H9 (cell line): Measurements from ENCODE around the gene TUT7. TPM values are rescaled to one million over a fixed set of nuclear protein-coding genes. Genes with fewer than 3 reads are reported as not detected.
A peak's percentile ranks its signal among the peaks of the same experiment; 100 is the strongest.

Experiments
- DNase-seq: peaks from one replicate; pipeline ENCODE4 v3.0.0-alpha.2; 2017
- H2AFZ ChIP-seq: one replicate; pipeline ENCODE4 v1.6.1; 2013; ENCODE audit warnings: mild to moderate bottlenecking, low read length, control low read depth, moderate library complexity
- H2AK5ac ChIP-seq: 2 replicates; pipeline ENCODE4 v1.6.1; 2013; ENCODE audit warnings: low read length, control low read depth, mixed read lengths; ENCODE audit not compliant: insufficient read length
- H2BK120ac ChIP-seq: one replicate; pipeline ENCODE4 v1.6.1; 2013; ENCODE audit warnings: low read depth, mild to moderate bottlenecking, low read length, control low read depth, inconsistent platforms; ENCODE audit not compliant: poor library complexity, severe bottlenecking
- H2BK12ac ChIP-seq: 2 replicates; pipeline ENCODE4 v1.6.1; 2013; ENCODE audit warnings: low read length, control low read depth, mixed read lengths, low read depth; ENCODE audit not compliant: insufficient read length
- H2BK15ac ChIP-seq: 2 replicates; pipeline ENCODE4 v1.6.1; 2013; ENCODE audit warnings: low read depth, low read length, control low read depth
- H2BK20ac ChIP-seq: one replicate; pipeline ENCODE4 v1.6.1; 2013; ENCODE audit warnings: low read depth, mild to moderate bottlenecking, low read length, control low read depth, inconsistent platforms; ENCODE audit not compliant: poor library complexity, severe bottlenecking
- H2BK5ac ChIP-seq: 2 replicates; pipeline ENCODE4 v1.6.1; 2013; ENCODE audit warnings: low read length, control low read depth, mixed read lengths; ENCODE audit not compliant: insufficient read length
- H3K14ac ChIP-seq: 2 replicates; pipeline ENCODE4 v1.6.1; 2013; ENCODE audit warnings: low read length, control low read depth; ENCODE audit not compliant: insufficient read depth
- H3K18ac ChIP-seq: 2 replicates; pipeline ENCODE4 v1.6.1; 2013; ENCODE audit warnings: low read depth, mild to moderate bottlenecking, mixed read lengths, low read length, control low read depth; ENCODE audit not compliant: insufficient read length
- H3K23ac ChIP-seq: 2 replicates; pipeline ENCODE4 v1.6.1; 2013; ENCODE audit warnings: low read length, control low read depth, mixed read lengths, low read depth; ENCODE audit not compliant: insufficient read length
- H3K23me2 ChIP-seq: 2 replicates; pipeline ENCODE4 v1.6.1; 2013; ENCODE audit warnings: low read depth, mild to moderate bottlenecking, mixed read lengths, low read length, control low read depth; ENCODE audit not compliant: insufficient read length, poor library complexity, severe bottlenecking
- H3K27ac ChIP-seq: 2 replicates; pipeline ENCODE4 v1.5.1; 2013; ENCODE audit warnings: low read length, control low read depth, mixed read lengths, low read depth; ENCODE audit not compliant: insufficient read length
- H3K27me3 ChIP-seq: 2 replicates; pipeline ENCODE4 v1.6.1; 2013; ENCODE audit warnings: low read length, control low read depth, inconsistent platforms; ENCODE audit not compliant: insufficient read depth
- H3K4ac ChIP-seq: 2 replicates; pipeline ENCODE4 v1.6.1; 2013; ENCODE audit warnings: low read depth, mild to moderate bottlenecking, control low read depth, inconsistent platforms, low read length, moderate library complexity
- H3K4me1 ChIP-seq: 2 replicates; pipeline ENCODE4 v1.6.1; 2013; ENCODE audit warnings: low read length, control low read depth, inconsistent platforms; ENCODE audit not compliant: insufficient read depth
- H3K4me2 ChIP-seq: 2 replicates; pipeline ENCODE4 v1.6.1; 2013; ENCODE audit warnings: low read length, control low read depth, mixed read lengths; ENCODE audit not compliant: insufficient read length, insufficient read depth
- H3K56ac ChIP-seq: 2 replicates; pipeline ENCODE4 v1.6.1; 2013; ENCODE audit warnings: low read depth, mild to moderate bottlenecking, mixed read lengths, low read length, control low read depth; ENCODE audit not compliant: insufficient read length
- H3K79me1 ChIP-seq: 2 replicates; pipeline ENCODE4 v1.6.1; 2013; ENCODE audit warnings: low read depth, mild to moderate bottlenecking, moderate library complexity, low read length, control low read depth, inconsistent platforms; ENCODE audit not compliant: insufficient read depth, poor library complexity, severe bottlenecking
- H3K79me2 ChIP-seq: 2 replicates; pipeline ENCODE4 v1.6.1; 2013; ENCODE audit warnings: low read length, control low read depth, inconsistent platforms; ENCODE audit not compliant: insufficient read depth
- H3K9ac ChIP-seq: 2 replicates; pipeline ENCODE4 v1.6.1; 2013; ENCODE audit warnings: low read length, control low read depth, mixed read lengths; ENCODE audit not compliant: insufficient read length; ENCODE audit errors: extremely low read depth
- H3K9me3 ChIP-seq: one replicate; pipeline ENCODE4 v1.6.1; 2013; ENCODE audit warnings: low read depth, low read length, inconsistent platforms; ENCODE audit not compliant: control insufficient read depth
- H3T11ph ChIP-seq: one replicate; pipeline ENCODE4 v1.6.1; 2013; ENCODE audit warnings: mild to moderate bottlenecking, low read length, control low read depth, inconsistent platforms
- H4K20me1 ChIP-seq: one replicate; pipeline ENCODE4 v1.6.1; 2013; ENCODE audit not compliant: control insufficient read depth, insufficient read length, insufficient read depth
- H4K5ac ChIP-seq: 2 replicates; pipeline ENCODE4 v1.6.1; 2013; ENCODE audit warnings: low read depth, mild to moderate bottlenecking, mixed read lengths, low read length, control low read depth; ENCODE audit not compliant: insufficient read length
- H4K8ac ChIP-seq: replicated peaks from 2 replicates; pipeline ENCODE4 v1.6.1; 2013; ENCODE audit warnings: low read length, control low read depth, mixed read lengths, low read depth; ENCODE audit not compliant: insufficient read length
- H4K91ac ChIP-seq: 2 replicates; pipeline ENCODE4 v1.6.1; 2013; ENCODE audit warnings: low read depth, mild to moderate bottlenecking, moderate library complexity, mixed read lengths, low read length, control low read depth; ENCODE audit not compliant: insufficient read length
- H3K27ac Mint-ChIP-seq, 3 experiments: 2 replicates in 2 of 3; 3 replicates in 1 of 3; pipeline ENCODE4 v1.8.0; 2020 to 2021; ENCODE audit warnings: mixed read lengths in 3 of 3, mild to moderate bottlenecking in 1 of 3, moderate library complexity in 1 of 3
- H3K27me3 Mint-ChIP-seq: 2 replicates; pipeline ENCODE4 v1.8.0; 2021; ENCODE audit warnings: low read depth, mild to moderate bottlenecking, moderate library complexity, mixed read lengths
- H3K36me3 Mint-ChIP-seq, 3 experiments: 2 replicates in 2 of 3; 3 replicates in 1 of 3; pipeline ENCODE4 v1.8.0; 2020 to 2021; ENCODE audit warnings: low read depth in 3 of 3, mixed read lengths in 3 of 3; ENCODE audit not compliant: insufficient read depth in 1 of 3
- H3K4me1 Mint-ChIP-seq, 2 experiments: 2 replicates each; pipeline ENCODE4 v1.8.0; 2020; ENCODE audit warnings: mixed read lengths in 2 of 2
- H3K4me3 Mint-ChIP-seq, 2 experiments: 2 replicates in 1 of 2; 3 replicates in 1 of 2; pipeline ENCODE4 v1.8.0; 2020 to 2021; ENCODE audit warnings: mild to moderate bottlenecking in 2 of 2, mixed read lengths in 2 of 2, moderate library complexity in 1 of 2
- H3K9me3 Mint-ChIP-seq, 2 experiments: 2 replicates in 1 of 2; 3 replicates in 1 of 2; pipeline ENCODE4 v1.8.0; 2020; ENCODE audit warnings: mild to moderate bottlenecking in 2 of 2, mixed read lengths in 2 of 2, moderate library complexity in 1 of 2
- CTCF ChIP-seq: fragments of 200-600 bp; sonication (generic); conservative IDR thresholded peaks from 3 replicates; pipeline ENCODE4 v1.8.0; 2021; ENCODE audit warnings: antibody characterized with exemption, mild to moderate bottlenecking
- WGBS: extraction: QIAGEN DNeasy Blood & Tissue Kit; methylation state at CpG from one replicate; pipeline ENCODE4 v1.1.7; 2013; ENCODE audit warnings: missing lambda C conversion rate, low lambda C conversion rate, mixed read lengths; ENCODE audit not compliant: insufficient read length; ENCODE audit errors: extremely low coverage; 5-methylcytosine and 5-hydroxymethylcytosine counted together
- total RNA-seq: library from RNA; stranded (reverse); gene quantifications from 2 replicates; pipeline ENCODE4 v1.2.1, GENCODE V29; 2021

The TUT7 gene
- total RNA-seq, 1 experiment from 2014 or later, result 23.1 TPM

GRCh38 chr9:86282979-86283535, 71.2 kb downstream of the TUT7 start:
- TF ChIP-seq CTCF, result no peak
- Histone ChIP-seq H2BK20ac (no peak overlapping the region), H2BK12ac (no peak overlapping the region), H3K4me1 (no peaks in the 10 kb centered on the region; the same call in 1 of the 2 replicates), H4K5ac (peak overlapping the region; percentile 58), H2BK120ac (no peak overlapping the region), H3K4ac (no peak overlapping the region), H3K27ac (no peak overlapping the region), H3K23ac (no peak overlapping the region), H3K9ac (peak overlapping the region; percentile 73), H3K27me3 (no peaks in the 10 kb centered on the region), H3K18ac (peak overlapping the region; percentile 80), H4K20me1 (no peaks in the 10 kb centered on the region), H2AFZ (no peak overlapping the region), H4K8ac (no peak overlapping the region), H3K79me2 (peaks cover 13% of the 10 kb centered on the region; the same call in 1 of the 2 replicates), H3K14ac (peak overlapping the region; percentile 58; the same call in 1 of the 2 replicates), H3K4me2 (peak overlapping the region; percentile 97), H2AK5ac (no peak overlapping the region), H3T11ph (no peak overlapping the region), H3K9me3 (no peaks in the 10 kb centered on the region), H3K79me1 (no peaks in the 10 kb centered on the region), H3K23me2 (peaks cover 5% of the 10 kb centered on the region), H4K91ac (no peak overlapping the region), H2BK15ac (no peak overlapping the region), H2BK5ac (peak overlapping the region; percentile 43), H3K56ac (peak overlapping the region; percentile 25)
- H3K4me1 Mint-ChIP-seq, result peaks cover 34 to 36% of the 10 kb centered on the region in 2 experiments
- peaks cover 9% of the 10 kb centered on the region for H3K27me3 Mint-ChIP-seq
- peak overlapping the region; percentile 70 to 97 (median 95); a peak in 5 of 7 replicates for H3K27ac Mint-ChIP-seq
- H3K4me3 Mint-ChIP-seq, result peak overlapping the region; percentile 88 to 95
- no CpG with 5 or more reads among the region's 12 CpGs for WGBS
- H3K36me3 Mint-ChIP-seq, result peaks cover 5 to 12% (median 11%) of the 10 kb centered on the region in 3 experiments; a peak in 5 of 7 replicates
- DNase-seq, result no peak
- H3K9me3 Mint-ChIP-seq, result no peaks in the 10 kb centered on the region
